H1 (cell line): ENCODE data around the gene ZNF888. TPM values are rescaled to one million over a fixed set of nuclear protein-coding genes. Genes with fewer than 3 reads are reported as not detected.
A peak's percentile ranks its signal among the peaks of the same experiment; 100 is the strongest.
"Not testable (repeated sequence)": the region's sequence is repeated elsewhere in the genome, so short reads cannot be mapped to it uniquely, and the experiment has no call there.

ENCODE experiments used
- CTCF ChIA-PET: fragments of 300-600 bp; sonication (Branson Sonifier 250); formaldehyde crosslinking; loops from one replicate; lab custom pipeline; 2021; ENCODE audit not compliant: partially characterized antibody; lab: Charles Lee
- POLR2A ChIA-PET: fragments of 300-600 bp; sonication (Branson Sonifier 250); formaldehyde crosslinking; loops from one replicate; lab custom pipeline; 2021; ENCODE audit warnings: inconsistent platforms; ENCODE audit not compliant: partially characterized antibody; lab: Charles Lee
- DNase-seq, 2 experiments: peaks; one replicate each; pipeline versions ENCODE4 v3.0.0 to v3.0.0-alpha.2; 2010 to 2022; ENCODE audit warnings: low spot score in 2 of 2, low read depth in 1 of 2, mixed read lengths in 1 of 2
- FAIRE-seq: peaks from 2 replicates; lab custom pipeline; 2011; peaks lifted over from hg19 to GRCh38; lab: Jason Lieb, UNC
- H2AFZ ChIP-seq: 2 replicates; pipeline ENCODE4 v1.8.1; 2012; ENCODE audit warnings: low read length, inconsistent platforms
- H2AK5ac ChIP-seq: 2 replicates; pipeline ENCODE4 v1.6.1; 2013; ENCODE audit warnings: low read depth, low read length
- H2BK120ac ChIP-seq: replicated peaks from 2 replicates; pipeline ENCODE3; 2013; ENCODE audit warnings: low read depth, low read length, inconsistent platforms
- H2BK12ac ChIP-seq: 2 replicates; pipeline ENCODE4 v1.6.1; 2013; ENCODE audit warnings: low read depth, low read length
- H2BK15ac ChIP-seq: 2 replicates; pipeline ENCODE4 v1.6.1; 2013; ENCODE audit warnings: low read length
- H2BK20ac ChIP-seq: 2 replicates; pipeline ENCODE4 v1.6.1; 2013; ENCODE audit warnings: low read length
- H2BK5ac ChIP-seq: 2 replicates; pipeline ENCODE4 v1.6.1; 2013; ENCODE audit warnings: low read depth, low read length
- H3K14ac ChIP-seq: 2 replicates; pipeline ENCODE4 v1.6.1; 2013; ENCODE audit warnings: inconsistent platforms; ENCODE audit not compliant: insufficient read length
- H3K18ac ChIP-seq: 2 replicates; pipeline ENCODE4 v1.6.1; 2013; ENCODE audit warnings: low read length; ENCODE audit errors: extremely low read depth
- H3K23ac ChIP-seq: 2 replicates; pipeline ENCODE4 v1.6.1; 2013; ENCODE audit warnings: inconsistent platforms; ENCODE audit not compliant: insufficient read length
- H3K23me2 ChIP-seq: 2 replicates; pipeline ENCODE4 v1.6.1; 2013; ENCODE audit warnings: low read depth, low read length
- H3K27ac ChIP-seq: 2 replicates; pipeline ENCODE4 v1.6.1; 2011; ENCODE audit warnings: low read depth, low read length, inconsistent platforms
- H3K27me3 ChIP-seq, 4 experiments: replicated peaks in 1 of 4; 1 replicate in 1 of 4; 2 replicates in 3 of 4; pipeline versions ENCODE4 v1.6.1 to v1.8.1; 2011 to 2013; ENCODE audit warnings: low read length in 3 of 4, mild to moderate bottlenecking in 3 of 4, inconsistent platforms in 2 of 4, mixed read lengths in 2 of 4, moderate library complexity in 1 of 4; ENCODE audit not compliant: control insufficient read depth in 3 of 4, insufficient read depth in 3 of 4; ENCODE audit errors: extremely low read depth in 1 of 4
- H3K36me3 ChIP-seq, 4 experiments: 2 replicates each; pipeline versions ENCODE4 v1.6.1 to v1.8.1; 2011 to 2013; ENCODE audit warnings: mild to moderate bottlenecking in 4 of 4, low read length in 3 of 4, moderate library complexity in 2 of 4, control low read depth in 1 of 4, inconsistent platforms in 1 of 4; ENCODE audit not compliant: insufficient read depth in 4 of 4, control insufficient read depth in 2 of 4
- H3K4ac ChIP-seq: replicated peaks from 2 replicates; pipeline ENCODE3; 2013; ENCODE audit warnings: low read length, low read depth, mixed read lengths, inconsistent platforms; ENCODE audit not compliant: insufficient read length
- H3K4me1 ChIP-seq, 4 experiments: replicated peaks in 1 of 4; 1 replicate in 1 of 4; 2 replicates in 3 of 4; pipeline versions ENCODE4 v1.6.1 to v1.8.1; 2011 to 2013; ENCODE audit warnings: low read length in 3 of 4, inconsistent platforms in 2 of 4, mixed read lengths in 1 of 4; ENCODE audit not compliant: insufficient read depth in 4 of 4, control insufficient read depth in 3 of 4
- H3K4me2 ChIP-seq, 2 experiments: 2 replicates each; pipeline versions ENCODE4 v1.6.1 to v1.8.1; 2011 to 2013; ENCODE audit warnings: low read depth in 2 of 2, low read length in 2 of 2, control low read depth in 1 of 2, inconsistent platforms in 1 of 2, mild to moderate bottlenecking in 1 of 2; ENCODE audit not compliant: insufficient read depth in 1 of 2
- H3K4me3 ChIP-seq, 4 experiments: fragments of 200-600, 300-600 bp in 1 of 4; sonication (generic), shearing (Covaris generic), sonication (Bioruptor Twin) in 1 of 4; 2 replicates each; pipeline versions ENCODE4 v1.5.1 to v1.8.1; 2011 to 2016; ENCODE audit warnings: low read length in 4 of 4, low read depth in 3 of 4, control low read depth in 2 of 4, inconsistent platforms in 2 of 4, mild to moderate bottlenecking in 2 of 4, mixed read lengths in 1 of 4, moderate library complexity in 1 of 4; ENCODE audit not compliant: insufficient read depth in 2 of 4; ENCODE audit errors: extremely low read depth in 1 of 4
- H3K56ac ChIP-seq: replicated peaks from 2 replicates; pipeline ENCODE3; 2013; ENCODE audit warnings: low read depth, mild to moderate bottlenecking, mixed read lengths, low read length, inconsistent platforms; ENCODE audit not compliant: insufficient read length
- H3K79me1 ChIP-seq: 2 replicates; pipeline ENCODE4 v1.6.1; 2013; ENCODE audit warnings: low read depth, low read length, control low read depth
- H3K79me2 ChIP-seq, 2 experiments: 2 replicates each; pipeline versions ENCODE4 v1.6.1 to v1.8.1; 2012 to 2013; ENCODE audit warnings: low read length in 2 of 2, mild to moderate bottlenecking in 2 of 2, inconsistent platforms in 1 of 2; ENCODE audit not compliant: insufficient read depth in 2 of 2, control insufficient read depth in 1 of 2
- H3K9ac ChIP-seq, 4 experiments: replicated peaks in 1 of 4; 1 replicate in 1 of 4; 2 replicates in 3 of 4; pipeline versions ENCODE4 v1.6.1 to v1.8.1; 2011 to 2013; ENCODE audit warnings: low read depth in 3 of 4, low read length in 3 of 4, control low read depth in 2 of 4, mild to moderate bottlenecking in 2 of 4, moderate library complexity in 2 of 4, inconsistent platforms in 1 of 4; ENCODE audit errors: extremely low read depth in 1 of 4
- H3K9me3 ChIP-seq, 2 experiments: 2 replicates each; pipeline versions ENCODE4 v1.6.1 to v1.8.1; 2012 to 2013; ENCODE audit warnings: mild to moderate bottlenecking in 2 of 2, moderate library complexity in 2 of 2, control low read depth in 1 of 2, inconsistent platforms in 1 of 2, low read depth in 1 of 2, low read length in 1 of 2, mixed read lengths in 1 of 2; ENCODE audit not compliant: insufficient read depth in 2 of 2
- H4K20me1 ChIP-seq, 2 experiments: replicated peaks in 1 of 2; 2 replicates each; pipeline versions ENCODE3 to v1.8.1; 2011 to 2013; ENCODE audit warnings: inconsistent platforms in 2 of 2, low read length in 2 of 2, mild to moderate bottlenecking in 1 of 2; ENCODE audit not compliant: insufficient read depth in 2 of 2, control insufficient read depth in 1 of 2
- H4K5ac ChIP-seq: 2 replicates; pipeline ENCODE4 v1.6.1; 2013; ENCODE audit warnings: low read length, low read depth, mixed read lengths, inconsistent platforms; ENCODE audit not compliant: insufficient read length
- H4K8ac ChIP-seq: 2 replicates; pipeline ENCODE4 v1.8.0; 2013; ENCODE audit warnings: mild to moderate bottlenecking, moderate library complexity, low read length, inconsistent platforms; ENCODE audit not compliant: insufficient read depth; ENCODE audit errors: extremely low read depth
- H4K91ac ChIP-seq: replicated peaks from 2 replicates; pipeline ENCODE3; 2013; ENCODE audit warnings: low read length, mixed read lengths, inconsistent platforms; ENCODE audit not compliant: insufficient read length
- WGBS, 2 experiments: shearing (Covaris generic) in 1 of 2; methylation state at CpG; one replicate each; pipeline versions ENCODE4 v1.1.6 to v1.1.7; 2013 to 2015; ENCODE audit warnings: low lambda C conversion rate in 2 of 2, mixed read lengths in 2 of 2, inconsistent platforms in 1 of 2, low coverage in 1 of 2, missing lambda C conversion rate in 1 of 2; ENCODE audit not compliant: insufficient replicate concordance in 2 of 2, insufficient coverage in 1 of 2, insufficient read length in 1 of 2; ENCODE audit errors: extremely low coverage in 1 of 2, missing lambda C conversion rate in 1 of 2; 5-methylcytosine and 5-hydroxymethylcytosine counted together
- polyA plus RNA-seq, 7 experiments: library from polyadenylated mRNA; depleted of rRNA in 3 of 7; stranded (reverse) in 5 of 7; unstranded in 2 of 7; fragments of >200 nt in 5 of 7; fragments of 200-250 nt in 2 of 7; gene quantifications; 1 replicate in 5 of 7; 2 replicates in 1 of 7; 4 replicates in 1 of 7; pipeline versions ENCODE4 v1.2.1 to v1.2.3, GENCODE V29; 2011 to 2013; ENCODE audit warnings: missing spikeins in 2 of 7, mixed read lengths in 2 of 7
- total RNA-seq: library from RNA; stranded (reverse); fragmentation: NEBNext Ultra II Directional; extraction: Animal tissue kit (Norgen Biotek cat#: 25700); gene quantifications from 2 replicates; pipeline ENCODE4 v1.2.1, GENCODE V29; 2021

ZNF888 gene
- total and polyA plus RNA-seq, 2 of the 8 experiments (the other 6 are each of a cell fraction or from before 2014, with no cell fraction given), result 1.1 to 8.6 TPM

- peaks cover 0 to 13% (median 7%) of the 10 kb centered on the region in 4 experiments; a peak in 5 of 8 replicates for H3K36me3 ChIP-seq
- POLR2A ChIA-PET, result interaction anchor here (0.6 to 1.8 kb wide), 6 partner anchors 14 to 313 kb away, joined by 3 to 5 read pairs (median 4); partner anchors contain the start of gene ZNF320
- H3K18ac ChIP-seq, H2BK5ac ChIP-seq, H3K4me3 ChIP-seq, FAIRE-seq, H3K79me2 ChIP-seq, H4K8ac ChIP-seq, H2BK15ac ChIP-seq, H3K23me2 ChIP-seq, H3K9ac ChIP-seq, H3K23ac ChIP-seq, H3K27ac ChIP-seq, H3K27me3 ChIP-seq, H3K4me1 ChIP-seq, H4K91ac ChIP-seq, DNase-seq, H3K14ac ChIP-seq, H2AFZ ChIP-seq, H3K4ac ChIP-seq, H4K5ac ChIP-seq, H2BK20ac ChIP-seq, H2AK5ac ChIP-seq, H2BK12ac ChIP-seq, H2BK120ac ChIP-seq, H3K9me3 ChIP-seq, H3K79me1 ChIP-seq, H3K56ac ChIP-seq, H4K20me1 ChIP-seq: not testable (repeated sequence)
- H3K4me2 ChIP-seq, result peak overlapping the region in 1 of 2 experiments; percentile 71; a peak in 1 of 4 replicates
- CTCF ChIA-PET, result interaction anchor here (1.7 kb wide), 1 partner anchor 86 kb away, joined by 3 read pairs; no protein-coding TSS in a partner anchor
- WGBS, 2 experiments, result 92% methylated on average over 9 of the region's 9 CpGs; no CpG with 5 or more reads in 1 of the 2 experiments
Measured at GRCh38 chr19:52924641-52925040, 1.4 kb upstream of the ZNF888 start.
